AG09309 (cell line): Measurements from ENCODE around the gene CUBN.

Experiments used
- DNase-seq: peaks from one replicate; pipeline ENCODE4 v3.0.0-alpha.2; 2010; ENCODE audit warnings: low read depth
- H3K4me3 ChIP-seq: 2 replicates; pipeline ENCODE4 v1.5.1; 2011; ENCODE audit warnings: mild to moderate bottlenecking, low read depth, low read length, moderate library complexity; ENCODE audit not compliant: control insufficient read depth
- CTCF ChIP-seq: IDR thresholded peaks from 2 replicates; pipeline ENCODE4 v1.5.1; 2011; ENCODE audit warnings: mild to moderate bottlenecking, low read depth, low read length, inconsistent platforms; ENCODE audit not compliant: insufficient read depth, control insufficient read depth; ENCODE audit errors: missing control alignments

CUBN gene

GRCh38 chr10:16943295-16944285 lies 186.0 kb downstream of the CUBN start:
- no peak overlapping the region for H3K4me3 ChIP-seq
- peak; percentile 57 for DNase-seq
- TF ChIP-seq CTCF: peak; percentile 13

GRCh38 chr10:16942381-16943078 lies 187.1 kb downstream of the CUBN start:
- no peak overlapping the region for H3K4me3 ChIP-seq
- no peak for DNase-seq
- no peak for TF ChIP-seq CTCF

- no peak overlapping the region for H3K4me3 ChIP-seq
- no peak for TF ChIP-seq CTCF
- DNase-seq: no peak
Observed at GRCh38 chr10:16941870-16942269, 187.7 kb downstream of the CUBN start.

DNA sequence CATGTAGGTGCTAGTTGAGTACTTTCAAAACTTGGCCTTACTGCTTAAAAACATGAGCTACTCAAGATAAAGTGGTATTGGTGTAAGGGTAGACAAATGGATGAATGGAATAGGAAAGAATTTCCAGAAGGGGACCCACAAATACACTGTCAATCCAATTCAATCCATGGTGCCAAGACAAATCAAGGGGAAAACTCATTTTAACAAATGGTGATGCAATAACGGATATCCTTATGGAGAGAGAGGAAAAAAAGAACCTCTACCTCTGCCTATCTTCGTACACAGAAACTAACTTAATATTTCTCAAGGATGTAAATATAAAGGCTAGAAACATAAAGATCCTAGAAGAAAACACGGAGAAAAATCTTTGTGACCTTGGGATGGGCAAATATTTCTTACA lies 188.5 kb downstream of the CUBN start:
- no peak overlapping the region for H3K4me3 ChIP-seq
- no peak for TF ChIP-seq CTCF
- DNase-seq: no peak

- H3K4me3 ChIP-seq: no peak overlapping the region
- no peak for DNase-seq
- no peak for TF ChIP-seq CTCF
Observed at GRCh38 chr10:16938952-16939351, 190.7 kb downstream of the CUBN start.

DNA sequence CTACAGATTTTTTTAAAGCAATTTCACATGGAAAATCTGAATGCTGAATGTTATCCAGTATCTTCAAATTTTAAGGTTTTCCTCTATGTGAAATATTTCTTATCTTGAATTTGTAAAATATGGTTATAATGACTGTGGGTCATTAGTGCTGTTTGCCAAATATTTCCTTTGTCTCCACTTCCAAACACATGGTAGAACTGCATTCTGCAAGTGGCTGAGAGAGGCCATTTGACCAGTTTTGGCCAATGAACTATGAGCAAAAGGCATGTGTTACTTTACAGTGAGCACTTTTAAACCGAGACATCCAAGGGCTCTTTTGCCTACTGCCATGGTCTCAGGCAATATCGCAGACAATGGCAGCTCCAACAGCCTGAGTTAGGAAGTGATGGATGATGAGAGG lies 195.2 kb downstream of the CUBN start:
- no peak for DNase-seq
- H3K4me3 ChIP-seq: no peak overlapping the region
- TF ChIP-seq CTCF: no peak
